ENCODE measurements around the gene SMARCA2.

- TF ChIP-seq POLR2AphosphoS5 (IDR thresholded peaks at IDR 0.05; ENCODE audit: low read depth, low read length) (no peak), PAX5 (IDR thresholded peaks at IDR 0.05; ENCODE audit: insufficient read depth, low read length, severe bottlenecking) (no peak), POLR2A (IDR thresholded peaks at IDR 0.05; ENCODE audit: low read depth, low read length) (no peak)
These were observed 136.0 kb downstream of the SMARCA2 start for GRCh38 chr9:2151171-2151570.

Measured in GM12891 (cell line).